ENCODE results near the gene RTN4R.

RTN4R gene

DNA sequence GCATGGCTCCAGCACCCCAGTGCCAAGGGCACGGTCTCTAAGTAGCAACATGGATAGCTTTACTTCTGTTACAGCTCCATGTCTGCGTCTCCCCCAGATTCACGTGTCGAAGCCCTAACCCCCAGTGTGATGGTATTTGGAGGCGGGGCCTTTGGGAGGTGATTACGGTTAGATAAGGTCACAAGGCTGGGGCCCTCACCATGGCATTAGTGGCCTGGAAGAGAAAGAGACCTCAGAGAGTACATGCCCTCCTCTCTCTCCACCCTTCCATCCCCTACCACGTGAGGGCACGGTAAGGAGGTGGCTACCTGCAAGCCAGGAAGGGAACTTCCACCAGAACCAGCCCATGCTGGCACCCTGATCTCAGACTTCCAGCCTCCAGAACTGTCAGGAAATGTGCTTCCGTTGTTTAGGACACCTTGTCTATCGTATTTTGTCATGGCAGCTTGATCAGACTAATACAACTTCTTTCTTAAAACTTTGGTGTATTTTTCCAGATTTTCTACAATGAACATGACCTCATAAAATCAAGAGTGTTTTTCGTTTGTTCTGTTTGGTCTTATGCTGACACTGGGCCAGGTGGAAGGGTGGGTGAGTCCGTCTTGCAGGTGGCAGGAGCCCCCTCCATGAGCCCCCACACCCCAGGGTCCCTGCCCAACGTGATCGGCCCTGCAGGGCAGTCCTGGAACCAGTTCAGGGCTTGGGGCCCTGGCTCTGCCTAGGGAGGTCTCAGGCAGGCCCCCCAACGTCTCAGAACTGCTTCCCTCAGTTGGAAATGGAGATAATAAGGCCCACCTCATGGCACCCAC is 10.7 kb downstream of the RTN4R start:
- no peak for DNase-seq (ENCODE audit: low read depth)

- DNase-seq (ENCODE audit: low read depth), result no peak
Measured at GRCh38 chr22:20256551-20257211, 11.4 kb downstream of the RTN4R start.

DNA sequence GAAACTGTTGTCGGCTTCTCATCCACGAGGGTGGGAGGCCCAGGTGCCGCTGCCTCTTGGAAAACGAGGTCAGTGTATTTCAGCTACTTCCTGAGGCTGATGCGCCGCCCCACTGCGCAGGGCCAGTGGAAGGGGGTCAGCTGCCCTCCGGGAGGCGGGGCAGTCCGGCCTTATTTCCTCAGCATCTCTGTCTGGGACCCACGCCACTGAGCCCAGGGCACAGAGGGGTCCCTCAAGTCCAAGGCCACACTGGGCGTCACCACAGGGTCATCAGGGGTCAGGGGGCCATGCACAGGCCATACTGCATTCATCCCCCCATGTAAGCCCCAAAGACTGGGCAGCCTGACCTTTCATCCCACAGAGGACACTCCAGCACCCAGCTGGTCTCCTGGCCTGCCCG is 12.1 kb downstream of the RTN4R start:
- DNase-seq (ENCODE audit: low read depth), result no peak

- no peak for DNase-seq (ENCODE audit: low read depth)
Measured at GRCh38 chr22:20254975-20255946, 12.9 kb downstream of the RTN4R start.

DNA sequence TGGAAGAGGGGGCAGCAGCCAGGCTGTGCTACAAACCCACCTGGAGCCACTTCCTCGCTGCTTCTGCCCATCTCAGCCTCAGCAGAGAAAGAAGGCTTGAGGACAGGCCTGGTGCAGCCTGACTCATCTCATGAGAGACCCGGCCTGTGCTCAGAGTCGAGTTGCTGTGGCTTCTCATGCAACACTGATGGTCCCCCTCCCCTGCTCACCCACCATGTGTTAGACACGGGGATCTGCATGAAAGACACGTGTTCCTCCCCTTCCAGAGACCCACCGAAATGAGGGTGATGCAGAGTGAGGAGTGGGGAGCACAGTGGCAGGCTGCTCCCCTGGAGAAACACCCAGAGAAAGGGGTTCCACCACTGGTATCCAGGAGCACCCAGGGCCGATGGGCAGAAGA is 15.0 kb downstream of the RTN4R start:
- DNase-seq (ENCODE audit: low read depth), result no peak

GRCh38 chr22:20251981-20252380 is 16.1 kb downstream of the RTN4R start:
- DNase-seq (ENCODE audit: low read depth), result no peak

- no peak for DNase-seq (ENCODE audit: low read depth)
Measured at GRCh38 chr22:20251491-20251890, 16.6 kb downstream of the RTN4R start.

DNA sequence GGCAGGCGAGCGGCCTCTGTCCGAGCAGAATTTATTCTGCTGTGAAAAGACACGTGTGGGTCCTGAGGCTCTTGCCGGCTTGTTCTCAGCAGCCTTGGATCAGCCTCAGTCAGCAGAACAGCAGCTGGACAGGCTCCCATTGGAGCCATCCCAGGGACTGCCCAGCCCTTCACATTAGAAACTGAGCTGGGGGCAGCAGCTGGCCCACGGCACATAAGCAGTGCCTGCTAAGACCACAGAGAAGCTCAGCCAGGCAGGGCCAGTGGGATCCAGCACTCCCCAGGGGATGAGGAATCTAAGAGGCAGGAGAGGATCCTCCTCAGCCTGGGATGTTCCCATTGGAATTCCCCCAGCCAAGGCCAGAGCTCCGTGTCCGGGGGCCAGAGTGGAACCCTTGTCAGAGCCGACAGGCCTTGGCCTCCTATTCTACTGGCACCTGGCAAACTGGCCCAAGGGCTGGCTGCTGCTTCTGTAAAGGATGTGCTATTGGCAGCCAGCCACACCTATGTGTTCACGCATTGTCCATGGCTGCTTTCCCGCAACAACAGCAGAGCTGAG is 18.2 kb downstream of the RTN4R start:
- DNase-seq (ENCODE audit: low read depth), result no peak

- DNase-seq (ENCODE audit: low read depth), result no peak
Measured at GRCh38 chr22:20248461-20248978, 19.6 kb downstream of the RTN4R start.

- no peak for DNase-seq (ENCODE audit: low read depth)
Measured at GRCh38 chr22:20247608-20248171, 20.4 kb downstream of the RTN4R start.

DNA sequence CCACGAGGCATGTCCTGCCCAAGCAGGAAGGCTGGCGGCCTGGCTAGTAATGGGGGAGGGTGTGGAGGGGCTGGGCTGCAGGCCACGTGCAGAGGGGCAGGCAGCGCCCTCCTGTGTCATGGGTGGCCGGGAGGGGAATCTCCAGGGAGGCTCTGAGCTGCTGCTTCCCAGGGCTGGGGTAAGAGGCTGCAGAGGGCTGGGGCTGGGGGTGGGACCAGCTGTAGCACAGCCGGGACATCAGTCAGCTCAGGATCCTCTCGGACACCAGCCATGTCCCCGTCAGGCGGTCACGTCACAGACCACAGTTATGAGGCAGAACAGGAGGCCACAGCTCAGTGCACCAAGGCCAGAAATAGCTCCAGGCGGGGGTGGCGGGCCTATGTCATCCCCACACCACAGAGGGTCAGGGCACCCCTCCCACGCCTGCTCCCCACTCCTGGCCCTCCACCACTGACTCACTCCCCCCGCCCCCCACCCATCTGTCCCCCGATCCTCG is 21.1 kb downstream of the RTN4R start:
- no peak for DNase-seq (ENCODE audit: low read depth)

- no peak for DNase-seq (ENCODE audit: low read depth)
Measured at GRCh38 chr22:20246368-20247009, 21.6 kb downstream of the RTN4R start.

- no peak for DNase-seq (ENCODE audit: low read depth)
Measured at GRCh38 chr22:20245577-20246367, 22.3 kb downstream of the RTN4R start.

GRCh38 chr22:20244691-20245576 is 23.2 kb downstream of the RTN4R start:
- peak; percentile 18 for DNase-seq (ENCODE audit: low read depth)

DNA sequence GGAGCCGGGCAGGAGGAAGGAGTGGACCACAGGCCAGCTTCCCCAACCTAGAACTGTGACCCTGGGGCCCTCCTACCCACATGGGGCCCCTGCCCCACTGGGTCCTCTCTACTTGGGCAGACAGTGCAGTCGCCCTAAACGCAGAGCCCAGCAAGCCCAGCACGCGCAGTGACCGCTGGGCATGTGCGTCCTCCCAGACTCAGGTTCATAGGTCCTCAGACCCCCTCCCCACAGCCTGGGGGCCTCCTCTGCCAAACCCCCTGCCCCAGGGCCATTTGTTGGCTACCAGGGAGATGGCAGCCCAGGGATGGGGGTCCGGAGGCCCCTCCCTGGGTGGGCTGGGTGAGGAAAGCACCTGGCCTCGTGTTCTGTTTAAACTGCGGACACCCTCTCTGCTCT is 23.9 kb downstream of the RTN4R start:
- no peak for DNase-seq (ENCODE audit: low read depth)

GRCh38 chr22:20243537-20244249 is 24.4 kb downstream of the RTN4R start:
- DNase-seq (ENCODE audit: low read depth), result peak; percentile 39

DNA sequence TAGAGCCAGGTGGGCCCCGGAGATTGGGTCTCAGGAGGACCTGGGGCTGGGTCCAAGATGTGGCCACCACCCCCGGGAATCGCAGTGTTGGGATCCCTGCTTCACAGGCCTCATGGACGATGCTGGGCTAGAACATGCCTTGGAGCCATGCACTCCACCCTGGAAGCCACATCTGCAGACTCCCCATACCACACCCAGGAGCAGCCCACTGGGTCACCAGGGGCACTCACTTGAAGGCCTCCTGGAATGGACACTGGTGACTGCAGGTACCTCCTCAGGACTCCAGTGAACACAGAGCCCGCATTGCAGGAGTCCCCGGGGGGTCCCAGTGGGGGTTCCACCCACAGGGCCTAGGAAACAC is 25.0 kb downstream of the RTN4R start:
- no peak for DNase-seq (ENCODE audit: low read depth)

- no peak for DNase-seq (ENCODE audit: low read depth)
Measured at GRCh38 chr22:20242393-20243175, 25.5 kb downstream of the RTN4R start.
